WI38 (cell line): ENCODE results near the gene SORBS2.
"Not testable (repeated sequence)": the region's sequence is repeated elsewhere in the genome, so short reads cannot be mapped to it uniquely, and the experiment has no call there.

Experiments used
- H3K4me3 ChIP-seq: 2 replicates; pipeline ENCODE4 v1.5.1; 2011; ENCODE audit warnings: low read depth, mild to moderate bottlenecking, control low read depth, low read length
- TF ChIP-seq, protein P1 (sequence below): IDR thresholded peaks from 2 replicates; pipeline ENCODE4 v1.5.1; 2012; ENCODE audit warnings: low read depth, mild to moderate bottlenecking, control low read depth, low read length

Gene SORBS2

DNA sequence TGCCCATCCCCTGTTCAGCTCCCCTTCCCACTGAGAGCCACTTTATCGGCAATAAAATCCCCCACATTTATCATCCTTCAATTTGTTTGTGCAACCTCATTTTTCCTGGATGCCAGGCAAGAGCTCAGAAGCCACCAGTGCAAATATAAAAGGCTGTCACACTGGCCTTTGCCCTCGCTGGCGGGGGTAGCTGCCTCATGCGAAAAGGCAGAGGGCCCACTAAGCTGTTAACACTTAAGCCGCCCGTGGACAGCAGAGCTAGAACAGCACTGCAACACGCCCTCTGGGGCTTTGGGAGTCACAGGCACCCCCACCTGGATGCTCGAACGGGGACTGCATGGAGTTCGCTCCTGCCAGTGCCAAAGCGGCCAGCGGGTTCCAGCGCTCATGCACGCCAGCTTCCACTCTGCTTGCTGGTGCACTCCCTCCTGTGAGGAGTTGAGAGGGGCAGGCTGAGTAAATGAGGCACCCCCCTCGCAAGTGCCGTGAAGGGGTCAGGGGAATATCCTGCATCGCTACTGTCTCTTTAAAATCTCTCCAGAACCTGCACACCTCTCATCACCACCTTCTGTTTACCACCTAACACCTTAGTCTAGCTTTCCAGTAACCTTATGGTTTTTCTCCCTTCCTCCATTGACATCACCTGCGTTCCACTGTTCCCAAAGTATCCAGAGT, 99.5 kb downstream of the SORBS2 start:
- TF ChIP-seq, protein P1, sequence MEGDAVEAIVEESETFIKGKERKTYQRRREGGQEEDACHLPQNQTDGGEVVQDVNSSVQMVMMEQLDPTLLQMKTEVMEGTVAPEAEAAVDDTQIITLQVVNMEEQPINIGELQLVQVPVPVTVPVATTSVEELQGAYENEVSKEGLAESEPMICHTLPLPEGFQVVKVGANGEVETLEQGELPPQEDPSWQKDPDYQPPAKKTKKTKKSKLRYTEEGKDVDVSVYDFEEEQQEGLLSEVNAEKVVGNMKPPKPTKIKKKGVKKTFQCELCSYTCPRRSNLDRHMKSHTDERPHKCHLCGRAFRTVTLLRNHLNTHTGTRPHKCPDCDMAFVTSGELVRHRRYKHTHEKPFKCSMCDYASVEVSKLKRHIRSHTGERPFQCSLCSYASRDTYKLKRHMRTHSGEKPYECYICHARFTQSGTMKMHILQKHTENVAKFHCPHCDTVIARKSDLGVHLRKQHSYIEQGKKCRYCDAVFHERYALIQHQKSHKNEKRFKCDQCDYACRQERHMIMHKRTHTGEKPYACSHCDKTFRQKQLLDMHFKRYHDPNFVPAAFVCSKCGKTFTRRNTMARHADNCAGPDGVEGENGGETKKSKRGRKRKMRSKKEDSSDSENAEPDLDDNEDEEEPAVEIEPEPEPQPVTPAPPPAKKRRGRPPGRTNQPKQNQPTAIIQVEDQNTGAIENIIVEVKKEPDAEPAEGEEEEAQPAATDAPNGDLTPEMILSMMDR, result no peak
- H3K4me3 ChIP-seq, result no peak overlapping the region

DNA sequence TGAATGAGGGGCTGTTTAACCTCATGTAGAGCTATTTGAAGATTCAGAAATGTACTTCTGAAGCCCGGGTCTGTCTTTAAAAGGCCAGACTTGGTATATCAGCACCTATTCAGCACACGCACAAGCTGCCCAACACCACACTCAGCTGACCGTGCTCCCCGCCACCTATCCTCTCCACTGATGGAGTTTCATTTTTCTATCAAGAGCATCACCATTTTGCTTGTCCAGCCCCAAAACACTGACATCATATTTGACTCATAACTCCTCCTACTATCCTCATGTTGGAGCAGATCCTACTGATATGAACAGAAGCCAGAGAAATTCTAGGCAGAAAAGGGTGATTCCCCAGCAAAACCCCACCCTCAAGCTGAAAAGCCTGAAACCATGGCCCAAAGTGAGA, 100.3 kb downstream of the SORBS2 start:
- TF ChIP-seq, protein P1, result no peak
- no peak overlapping the region for H3K4me3 ChIP-seq

DNA sequence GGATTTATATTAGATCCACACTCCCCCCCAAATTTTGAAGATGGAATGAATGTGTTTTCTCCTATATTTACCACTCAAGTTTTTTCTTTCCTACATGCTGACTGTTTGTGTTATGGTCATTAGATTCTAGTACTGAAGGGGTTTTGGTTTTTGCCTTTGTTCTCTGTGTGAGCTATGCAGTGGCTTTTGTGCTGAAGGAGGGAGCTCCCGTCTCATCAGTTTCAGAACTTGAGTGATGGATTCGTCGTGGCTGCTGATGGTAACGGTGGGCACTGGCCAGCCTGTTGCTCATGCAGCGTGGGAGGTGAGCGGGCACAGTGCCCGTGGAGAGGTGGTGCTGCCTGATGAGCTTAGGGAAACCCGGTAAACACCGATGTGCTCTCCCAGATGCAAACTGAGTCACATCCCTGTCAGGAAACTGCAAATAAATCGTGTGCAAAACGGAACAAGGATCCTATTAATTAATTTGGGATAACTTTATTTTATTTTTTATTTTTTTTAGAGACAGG, 101.5 kb downstream of the SORBS2 start:
- TF ChIP-seq, protein P1, result no peak
- no peak overlapping the region for H3K4me3 ChIP-seq

DNA sequence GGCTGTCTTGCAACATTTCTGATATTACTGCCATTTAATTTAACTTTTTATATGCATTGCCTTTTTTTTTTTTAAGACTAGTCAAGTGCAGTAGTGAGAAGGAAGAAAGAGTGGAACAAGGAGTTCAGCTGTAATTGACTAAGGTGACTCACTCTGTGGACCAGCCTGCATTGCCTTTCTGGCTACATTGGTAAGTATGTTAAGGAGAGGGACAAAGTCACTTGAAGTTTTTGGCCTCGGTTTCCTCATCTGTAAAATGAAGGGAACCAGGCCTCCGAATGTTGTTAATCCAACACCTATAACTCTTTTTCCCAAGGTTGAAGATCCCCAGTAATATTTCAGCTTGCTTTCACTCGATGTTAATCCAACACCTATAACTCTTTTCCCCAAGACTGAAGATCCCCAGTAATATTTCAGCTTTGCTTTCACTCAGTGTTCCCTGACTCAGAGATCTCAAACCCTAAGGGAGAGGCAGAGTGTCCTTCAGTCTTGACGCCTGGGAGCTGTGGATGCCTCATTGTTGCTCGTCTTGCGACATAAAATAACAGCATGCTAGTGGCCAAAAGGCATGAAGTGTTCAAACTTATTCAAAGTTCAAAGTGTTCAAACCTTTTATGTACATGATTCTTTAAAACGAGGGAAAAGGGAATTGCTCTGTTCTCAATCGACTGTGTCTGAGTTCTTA, 102.0 kb downstream of the SORBS2 start:
- TF ChIP-seq, protein P1, result no peak
- H3K4me3 ChIP-seq, result no peak overlapping the region

DNA sequence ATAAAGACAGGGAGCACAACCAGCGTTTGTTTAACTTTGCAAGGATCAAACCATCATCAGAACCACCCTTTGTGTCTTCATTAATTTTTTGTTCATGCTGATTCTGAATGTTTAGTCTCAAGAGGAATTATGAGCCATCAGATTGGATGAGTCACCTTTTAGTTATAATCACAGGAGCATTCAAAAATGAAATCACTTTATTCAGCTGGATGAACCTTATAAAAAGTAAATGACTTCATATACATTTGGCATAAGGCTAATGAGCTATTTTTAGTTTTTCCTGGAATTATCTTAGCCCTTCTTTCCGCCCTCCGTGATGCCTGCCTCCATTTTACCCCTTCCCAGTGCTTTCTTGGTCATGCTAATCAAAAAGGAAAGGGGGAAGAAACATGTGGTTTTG, 103.6 kb downstream of the SORBS2 start:
- TF ChIP-seq, protein P1, result no peak
- H3K4me3 ChIP-seq, result no peak overlapping the region

DNA sequence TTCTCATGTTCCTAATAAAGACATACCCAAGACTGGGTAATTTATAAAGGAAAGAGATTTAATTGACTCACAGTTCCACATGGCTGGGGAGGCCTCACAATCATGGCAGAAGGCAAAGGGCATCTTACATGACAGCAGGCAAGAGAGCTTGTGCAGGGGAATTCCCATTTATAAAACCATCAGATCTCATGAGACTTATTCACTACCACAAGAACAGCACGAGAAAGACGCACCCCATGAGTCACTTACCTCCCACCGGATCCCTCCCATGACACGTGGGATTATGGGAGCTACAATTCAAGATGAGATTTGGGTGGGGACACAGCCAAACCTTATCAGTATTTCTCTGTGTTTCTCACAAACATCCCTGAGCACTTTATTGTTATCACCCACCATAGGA, 104.4 kb downstream of the SORBS2 start:
- H3K4me3 ChIP-seq, result not testable (repeated sequence)

DNA sequence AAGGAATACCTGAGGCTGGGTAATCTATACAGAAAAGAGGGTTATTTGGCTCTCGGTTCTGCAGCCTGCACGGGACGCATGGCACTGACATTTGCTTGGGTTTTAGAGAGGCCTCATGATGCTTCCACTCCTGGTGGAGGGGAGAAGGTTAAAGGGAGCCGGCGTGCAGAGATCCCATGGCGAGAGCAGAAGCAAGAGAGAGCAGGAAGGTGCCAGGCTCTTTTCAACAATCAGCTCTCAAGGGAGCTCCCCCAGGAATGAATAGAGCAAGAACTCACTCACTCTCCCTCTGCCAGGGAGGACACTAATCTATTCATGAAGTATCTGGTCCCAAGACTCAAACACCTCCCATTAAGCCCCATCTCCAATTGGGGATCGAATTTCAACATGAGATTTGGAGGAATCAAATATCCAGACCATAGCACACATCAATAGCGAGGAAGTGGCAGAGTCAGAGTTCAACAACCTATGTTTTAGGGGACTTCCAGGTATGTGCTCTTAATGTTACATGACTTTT, 109.8 kb downstream of the SORBS2 start:
- TF ChIP-seq, protein P1, result no peak
- no peak overlapping the region for H3K4me3 ChIP-seq
